ENCODE data around the gene THUMPD1. TPM values are rescaled to one million over a fixed set of nuclear protein-coding genes. Genes with fewer than 3 reads are reported as not detected.
"Not testable (repeated sequence)": the region's sequence is repeated elsewhere in the genome, so short reads cannot be mapped to it uniquely, and the experiment has no call there.

The THUMPD1 gene
- total RNA-seq, 4 donors from 2014 or later = 76.7 to 107 (median 82.1) TPM

DNA sequence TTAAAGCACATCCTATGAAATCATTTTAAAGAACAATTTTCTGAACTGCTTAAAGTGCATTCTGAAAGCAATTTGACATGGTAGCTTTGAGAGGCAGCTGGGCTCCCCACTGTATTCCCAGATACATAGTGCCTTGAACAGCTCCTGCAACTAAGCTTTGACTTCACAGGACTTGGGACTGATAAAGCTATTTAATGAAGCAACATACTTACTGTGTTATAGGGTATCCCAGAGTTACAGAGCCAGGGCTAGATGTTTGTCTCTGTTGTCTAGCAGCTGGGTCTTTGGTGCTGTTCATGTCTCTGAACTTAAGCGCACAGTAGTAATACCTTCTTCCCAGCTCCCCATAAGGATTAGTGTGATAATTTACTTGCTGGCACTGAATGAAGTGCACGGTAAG is 45.0 kb downstream of the THUMPD1 start:
- H3K4me1 ChIP-seq = no peaks in the 10 kb centered on the region
- TF ChIP-seq POLR2A (IDR thresholded peaks at IDR 0.05) = no peak
- TF ChIP-seq, protein P1, sequence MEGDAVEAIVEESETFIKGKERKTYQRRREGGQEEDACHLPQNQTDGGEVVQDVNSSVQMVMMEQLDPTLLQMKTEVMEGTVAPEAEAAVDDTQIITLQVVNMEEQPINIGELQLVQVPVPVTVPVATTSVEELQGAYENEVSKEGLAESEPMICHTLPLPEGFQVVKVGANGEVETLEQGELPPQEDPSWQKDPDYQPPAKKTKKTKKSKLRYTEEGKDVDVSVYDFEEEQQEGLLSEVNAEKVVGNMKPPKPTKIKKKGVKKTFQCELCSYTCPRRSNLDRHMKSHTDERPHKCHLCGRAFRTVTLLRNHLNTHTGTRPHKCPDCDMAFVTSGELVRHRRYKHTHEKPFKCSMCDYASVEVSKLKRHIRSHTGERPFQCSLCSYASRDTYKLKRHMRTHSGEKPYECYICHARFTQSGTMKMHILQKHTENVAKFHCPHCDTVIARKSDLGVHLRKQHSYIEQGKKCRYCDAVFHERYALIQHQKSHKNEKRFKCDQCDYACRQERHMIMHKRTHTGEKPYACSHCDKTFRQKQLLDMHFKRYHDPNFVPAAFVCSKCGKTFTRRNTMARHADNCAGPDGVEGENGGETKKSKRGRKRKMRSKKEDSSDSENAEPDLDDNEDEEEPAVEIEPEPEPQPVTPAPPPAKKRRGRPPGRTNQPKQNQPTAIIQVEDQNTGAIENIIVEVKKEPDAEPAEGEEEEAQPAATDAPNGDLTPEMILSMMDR (IDR thresholded peaks at IDR 0.05) = no peak
- no peak overlapping the region for H3K4me3 ChIP-seq (replicated peaks in 1 of 3)
- no peak for DNase-seq
- no peak overlapping the region for H3K27ac ChIP-seq
- no peaks in the 10 kb centered on the region for H3K9me3 ChIP-seq
- WGBS, 2 donors = 95 to 97% methylated on average over 2 of the region's 2 CpGs
- no peaks in the 10 kb centered on the region for H3K36me3 ChIP-seq
- no peaks in the 10 kb centered on the region for H3K27me3 ChIP-seq
- intact Hi-C loops (cut with DNase I) = loop anchor here (10.0 kb wide), 1 partner anchor 92 kb away; no protein-coding TSS in a partner anchor

DNA sequence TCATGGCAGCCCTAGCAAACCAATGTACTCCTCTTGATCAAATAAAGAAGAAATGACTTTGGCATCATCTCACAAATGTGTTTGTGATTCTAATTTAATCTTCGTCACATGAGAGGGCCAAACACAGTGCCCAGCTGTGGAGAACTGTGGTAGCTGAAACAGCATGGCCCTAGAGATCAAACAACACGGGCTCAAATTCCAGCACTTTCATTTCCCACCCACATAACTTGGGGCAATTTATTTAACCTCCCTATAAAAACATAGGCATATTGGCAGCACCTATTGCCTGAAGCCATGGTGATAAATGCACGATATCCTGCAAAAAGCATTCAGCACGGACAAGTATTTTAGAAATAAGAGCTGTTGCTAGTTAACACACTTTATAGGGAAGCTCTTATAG is 46.6 kb downstream of the THUMPD1 start:
- H3K4me1 ChIP-seq = no peaks in the 10 kb centered on the region
- no peak overlapping the region for H3K27ac ChIP-seq
- no peaks in the 10 kb centered on the region for H3K36me3 ChIP-seq
- no peaks in the 10 kb centered on the region for H3K9me3 ChIP-seq
- intact Hi-C loops (cut with DNase I) = loop anchor here (10.0 kb wide), 1 partner anchor 90 kb away; no protein-coding TSS in a partner anchor
- no peak overlapping the region for H3K4me3 ChIP-seq (replicated peaks in 1 of 3)
- TF ChIP-seq POLR2A (IDR thresholded peaks at IDR 0.05) = no peak
- TF ChIP-seq, protein P1 (IDR thresholded peaks at IDR 0.05) = no peak
- H3K27me3 ChIP-seq = no peaks in the 10 kb centered on the region
- 88 to 90% methylated on average over 4 of the region's 4 CpGs for WGBS, 2 donors
- DNase-seq = no peak

DNA sequence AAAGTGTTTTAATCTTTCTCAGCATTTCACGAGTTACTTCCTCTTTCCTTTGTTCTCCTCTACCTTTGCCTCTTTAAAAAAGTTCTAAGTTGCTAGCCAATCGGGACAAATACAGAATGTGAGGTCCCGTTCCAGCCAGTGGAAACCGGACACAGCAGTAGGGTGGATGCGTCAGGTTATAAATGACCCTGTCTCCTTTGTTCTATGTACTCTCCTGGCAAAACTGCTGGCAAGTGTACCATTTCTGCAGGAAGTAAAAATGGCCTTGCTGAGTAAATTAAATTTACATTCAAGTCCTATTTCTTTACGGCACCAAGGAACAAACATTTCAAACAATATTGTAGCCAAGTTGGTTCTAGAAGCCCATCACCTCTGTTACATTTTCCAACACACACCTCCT is 47.5 kb downstream of the THUMPD1 start:
- 65 to 71% methylated on average over 6 of the region's 6 CpGs for WGBS, 2 donors
- not testable (repeated sequence) for H3K27me3 ChIP-seq; H3K36me3 ChIP-seq; DNase-seq; H3K9me3 ChIP-seq; H3K4me3 ChIP-seq (replicated peaks in 1 of 3); H3K4me1 ChIP-seq; H3K27ac ChIP-seq
- intact Hi-C loops (cut with DNase I) = loop anchor here (10.0 kb wide), 1 partner anchor 89 kb away; no protein-coding TSS in a partner anchor

DNA sequence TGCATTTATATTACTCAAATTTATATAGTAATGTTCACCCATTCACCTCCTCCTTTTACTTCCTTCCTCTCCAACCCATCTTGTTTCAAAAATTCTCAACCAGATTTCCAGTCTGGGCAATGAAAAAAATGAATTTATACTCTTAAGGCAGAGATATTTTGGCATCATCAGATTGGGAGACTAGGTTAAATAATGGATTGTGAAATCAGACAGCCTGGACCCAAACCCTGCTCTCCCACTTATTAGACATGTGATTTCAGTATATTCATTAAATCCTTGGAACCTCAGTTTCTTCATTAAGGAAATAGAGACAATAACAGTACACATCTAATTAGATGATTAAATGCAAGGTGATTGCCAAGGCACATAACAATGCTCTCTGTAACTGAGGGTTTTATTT is 52.0 kb downstream of the THUMPD1 start:
- Histone ChIP-seq H3K4me3 (replicated peaks in 1 of 3) (no peak overlapping the region), H3K36me3 (no peaks in the 10 kb centered on the region), H3K9me3 (no peaks in the 10 kb centered on the region), H3K27me3 (no peaks in the 10 kb centered on the region), H3K4me1 (no peaks in the 10 kb centered on the region), H3K27ac (no peak overlapping the region)
- no peak for DNase-seq
- intact Hi-C loops (cut with DNase I) = loop anchor here (10.0 kb wide), 1 partner anchor 85 kb away; no protein-coding TSS in a partner anchor
- TF ChIP-seq, protein P1 (IDR thresholded peaks at IDR 0.05) = no peak
- TF ChIP-seq POLR2A (IDR thresholded peaks at IDR 0.05) = no peak

DNA sequence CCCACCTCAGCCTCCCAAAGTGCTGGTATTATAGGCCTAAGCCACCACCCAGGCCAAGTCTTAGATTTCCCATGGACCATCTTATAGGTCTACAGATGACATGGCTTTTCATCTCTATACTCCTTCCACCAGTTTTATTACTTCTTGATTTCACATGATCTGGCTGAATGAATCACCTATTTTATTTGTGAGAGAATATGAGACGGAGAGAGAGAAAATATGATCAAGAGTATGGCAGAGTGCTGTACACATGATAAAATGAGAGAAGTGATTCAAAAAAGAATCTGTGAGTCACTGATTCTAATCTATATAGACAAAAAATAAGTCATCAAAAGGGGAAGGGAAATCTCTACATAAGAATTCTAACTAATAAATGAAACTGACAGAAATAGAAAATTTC is 57.8 kb downstream of the THUMPD1 start:
- Histone ChIP-seq H3K36me3 (no peaks in the 10 kb centered on the region), H3K27me3 (no peaks in the 10 kb centered on the region), H3K4me1 (no peaks in the 10 kb centered on the region), H3K4me3 (replicated peaks in 1 of 3) (no peak overlapping the region), H3K9me3 (no peaks in the 10 kb centered on the region), H3K27ac (no peak overlapping the region)
- no peak for TF ChIP-seq POLR2A (IDR thresholded peaks at IDR 0.05)
- TF ChIP-seq, protein P1 (IDR thresholded peaks at IDR 0.05) = no peak
- no peak for DNase-seq
- WGBS, 2 donors = 94 to 96% methylated on average over 1 of the region's 1 CpG
- intact Hi-C loops (cut with DNase I) = no loop called here

Small RNA genes within 50 kb of the gene (small RNA-seq; reads per million reads assigned to genes)
- gene RNU6-944P = not detected

Other genes with a start within 250 kb of the THUMPD1 start
- 1 to 10 TPM in 1 of 4 donors, under 1 TPM in 2, not detected in 1; 0.27 to 2.3 (median 0.33) TPM for gene ACSM2B, start 165.5 kb downstream of the THUMPD1 start, total RNA-seq
- 1 to 10 TPM in 3 of 4 donors, not detected in 1; 1.2 to 2.3 (median 1.3) TPM for gene ACSM1, start 44.1 kb downstream of the THUMPD1 start, total RNA-seq
- 1 to 10 TPM in 3 of 4 donors, not detected in 1; 1.2 to 1.7 (median 1.6) TPM for gene ACSM3, start 22.2 kb upstream of the THUMPD1 start, total RNA-seq
- gene ERI2, start 64.7 kb upstream of the THUMPD1 start, total RNA-seq = 10 to 100 TPM; 22.2 to 31.4 (median 25.3) TPM
- gene REXO5, start 64.7 kb upstream of the THUMPD1 start, total RNA-seq = 1 to 10 TPM in 3 of 4 donors, under 1 TPM in 1; 0.78 to 3.6 (median 1.8) TPM
- 10 to 100 TPM; 10.3 to 13.7 (median 11.8) TPM for gene DCUN1D3, start 158.5 kb upstream of the THUMPD1 start, total RNA-seq
- 10 to 100 TPM; 32.8 to 43.7 (median 41.0) TPM for gene LYRM1, start 159.0 kb upstream of the THUMPD1 start, total RNA-seq

All from thyroid gland (tissue), 4 donors.